ENCODE measurements around the gene TMPRSS13.
"Not testable (repeated sequence)": the region's sequence is repeated elsewhere in the genome, so short reads cannot be mapped to it uniquely, and the experiment has no call there.

TMPRSS13 gene

GRCh38 chr11:117929916-117930570, 841 bp upstream of the TMPRSS13 start:
- DNase-seq, result no peak

DNA sequence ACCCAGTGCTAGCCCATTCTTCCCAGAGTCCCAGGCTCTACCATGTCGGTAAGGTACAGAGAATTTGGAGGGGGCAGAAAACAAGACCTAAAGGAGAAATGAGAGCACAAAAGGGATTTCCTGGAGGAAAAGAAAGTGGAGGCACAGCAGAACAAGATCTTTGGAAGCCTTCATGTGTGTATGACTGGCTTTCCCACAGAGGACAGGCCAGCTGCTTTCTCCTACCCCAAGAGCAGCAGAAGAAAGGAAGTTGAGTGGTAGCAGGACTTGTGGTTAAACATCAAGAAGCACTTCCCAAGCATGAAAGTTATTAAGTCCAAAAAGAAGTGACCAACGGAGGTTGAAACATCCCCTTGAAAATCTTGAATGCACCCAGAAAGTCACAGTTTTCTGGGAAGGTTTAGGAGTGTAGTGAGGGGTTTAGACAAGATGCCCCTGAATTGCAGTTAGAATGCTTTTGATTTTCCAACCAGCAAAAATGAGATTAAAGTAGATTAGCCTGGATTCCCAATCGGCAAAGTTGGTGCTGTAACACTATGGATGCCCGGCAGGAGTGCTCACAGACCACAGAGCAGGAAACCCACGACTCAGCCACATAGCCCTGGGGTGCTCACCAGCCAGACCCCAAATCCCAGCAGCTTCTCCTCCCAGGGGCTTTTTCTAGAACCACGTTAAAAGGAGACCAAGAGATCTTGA, 608 bp downstream of the TMPRSS13 start:
- DNase-seq, result no peak

DNA sequence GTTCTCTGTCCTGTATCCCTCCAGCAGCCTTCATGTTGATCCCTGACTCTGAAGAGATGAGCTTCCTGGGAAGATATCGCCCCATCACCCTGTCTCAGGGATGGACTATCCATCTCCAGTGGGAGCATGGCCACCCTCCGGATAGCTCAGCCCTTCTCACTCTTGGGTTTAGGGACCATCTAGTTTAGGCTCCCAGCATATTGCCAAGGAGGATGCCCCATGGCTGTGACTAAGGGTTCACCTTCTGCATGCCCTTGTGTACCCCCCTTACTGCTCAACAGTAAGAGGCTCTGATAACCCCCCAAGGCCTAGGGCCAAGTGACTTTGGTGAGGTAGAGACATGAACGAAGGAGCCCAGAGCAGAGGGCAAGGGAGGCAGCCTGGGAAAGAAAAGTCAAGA, 1.3 kb downstream of the TMPRSS13 start:
- DNase-seq, result no peak

- not testable (repeated sequence) for DNase-seq
Measured at GRCh38 chr11:117926166-117926565, 3.0 kb downstream of the TMPRSS13 start.

GRCh38 chr11:117925198-117925925, 3.8 kb downstream of the TMPRSS13 start:
- DNase-seq, result no peak

- no peak for DNase-seq
Measured at GRCh38 chr11:117924631-117925170, 4.5 kb downstream of the TMPRSS13 start.

- DNase-seq, result no peak
Measured at GRCh38 chr11:117923773-117924172, 5.4 kb downstream of the TMPRSS13 start.

DNA sequence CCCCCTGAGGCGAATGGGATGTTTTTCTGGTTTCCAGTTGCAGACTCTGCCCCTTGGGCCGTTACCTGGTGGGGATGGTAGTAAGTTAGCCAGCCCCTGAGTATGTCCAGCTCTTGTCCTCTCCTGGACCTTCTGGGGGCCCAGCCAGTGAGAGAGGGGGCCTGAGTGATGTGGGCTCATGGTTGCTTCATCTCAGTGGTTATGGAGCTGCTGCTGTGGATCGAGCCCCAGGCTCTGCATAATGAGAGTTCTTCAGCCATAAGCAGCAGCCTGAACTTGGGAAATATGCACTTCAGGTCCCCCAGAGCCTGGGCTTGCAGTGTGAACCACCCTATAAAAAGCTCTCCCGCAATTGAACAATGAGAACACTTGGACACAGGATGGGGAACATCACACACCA, 5.9 kb downstream of the TMPRSS13 start:
- DNase-seq, result no peak

DNA sequence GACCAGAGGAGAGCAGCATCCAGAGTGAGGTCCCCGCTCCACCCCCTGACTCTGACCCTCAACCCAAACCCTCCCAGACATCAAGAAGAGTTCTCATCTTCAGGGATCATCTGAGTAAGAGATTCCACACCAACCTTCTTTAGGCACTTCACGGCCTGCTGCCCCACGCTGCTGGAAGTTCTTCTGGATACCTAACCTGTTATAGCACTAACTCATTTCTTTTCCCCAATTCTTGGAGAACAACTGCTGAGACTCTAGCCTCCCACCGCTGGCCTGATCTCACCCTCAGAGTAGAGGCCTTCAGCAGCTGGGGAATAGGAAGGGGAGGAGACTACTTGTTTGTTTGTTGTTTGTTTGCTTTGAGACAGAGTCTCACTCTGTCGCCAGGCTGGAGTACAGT, 7.3 kb downstream of the TMPRSS13 start:
- no peak for DNase-seq

GRCh38 chr11:117921456-117921855, 7.7 kb downstream of the TMPRSS13 start:
- DNase-seq, result no peak

- no peak for DNase-seq
Measured at GRCh38 chr11:117919781-117920221, 9.4 kb downstream of the TMPRSS13 start.

DNA sequence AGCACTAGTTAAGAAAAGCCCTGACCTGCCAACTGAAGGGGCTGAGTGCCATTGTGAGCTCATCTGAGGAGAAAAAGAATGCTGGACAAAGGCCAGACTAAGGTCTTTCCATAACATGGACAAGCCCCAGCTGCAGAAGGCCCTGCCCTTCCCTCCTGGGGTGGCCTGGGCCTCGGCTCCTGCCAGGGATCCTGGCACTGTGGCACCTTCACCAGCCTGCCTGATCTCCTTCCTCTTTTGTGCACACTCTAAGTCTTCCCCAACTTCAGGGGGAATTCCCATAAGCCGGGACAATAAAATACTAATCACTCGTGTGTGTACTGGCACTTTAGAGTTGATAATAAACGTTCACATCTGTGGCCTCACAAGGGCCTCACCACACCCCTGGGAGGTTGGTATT, 9.9 kb downstream of the TMPRSS13 start:
- no peak for DNase-seq

DNA sequence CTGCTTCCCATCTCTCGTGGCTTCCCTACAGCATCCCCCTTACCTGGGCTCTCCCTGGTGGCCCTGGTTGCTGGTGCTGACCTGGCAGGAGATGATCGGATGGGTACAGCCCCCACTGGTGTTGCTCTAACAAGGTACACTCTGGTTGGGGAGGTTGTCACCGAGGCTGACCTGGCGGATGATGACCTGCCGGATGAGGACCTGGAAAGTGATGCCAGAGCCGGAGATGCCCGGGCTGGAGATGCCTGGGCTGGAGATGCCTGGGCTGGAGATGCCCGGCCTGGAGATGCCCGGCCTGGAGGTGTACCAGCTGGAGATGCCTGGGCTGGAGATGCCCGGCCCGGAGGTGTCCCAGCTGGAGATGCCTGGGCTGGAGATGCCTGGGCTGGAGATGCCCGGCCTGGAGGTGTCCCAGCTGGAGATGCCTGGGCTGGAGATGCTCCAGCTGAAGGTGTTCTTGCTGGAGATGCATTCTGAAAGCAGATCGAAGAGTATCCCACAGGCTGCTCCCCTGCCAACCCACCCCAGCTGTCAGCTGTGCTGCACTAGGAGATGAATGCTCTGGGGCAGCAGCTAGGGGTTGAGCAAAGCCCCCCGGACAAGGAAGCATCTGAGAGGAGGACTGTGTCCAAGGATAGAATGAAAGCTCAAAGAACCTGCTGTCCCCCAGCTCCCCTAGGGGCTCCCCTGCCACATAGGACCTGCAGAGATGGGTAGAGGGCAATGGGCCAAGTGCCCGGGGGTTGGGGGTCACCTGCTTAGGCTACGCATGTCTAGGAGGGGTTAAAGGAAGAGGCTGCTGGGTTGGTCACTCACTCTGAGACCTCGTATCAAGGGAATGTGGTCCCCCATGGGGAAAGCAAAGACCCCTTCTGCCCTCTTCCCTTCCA, 10.6 kb downstream of the TMPRSS13 start:
- no peak for DNase-seq

GRCh38 chr11:117917591-117918151, 11.5 kb downstream of the TMPRSS13 start:
- DNase-seq, result no peak

GRCh38 chr11:117916956-117917355, 12.2 kb downstream of the TMPRSS13 start:
- no peak for DNase-seq

DNA sequence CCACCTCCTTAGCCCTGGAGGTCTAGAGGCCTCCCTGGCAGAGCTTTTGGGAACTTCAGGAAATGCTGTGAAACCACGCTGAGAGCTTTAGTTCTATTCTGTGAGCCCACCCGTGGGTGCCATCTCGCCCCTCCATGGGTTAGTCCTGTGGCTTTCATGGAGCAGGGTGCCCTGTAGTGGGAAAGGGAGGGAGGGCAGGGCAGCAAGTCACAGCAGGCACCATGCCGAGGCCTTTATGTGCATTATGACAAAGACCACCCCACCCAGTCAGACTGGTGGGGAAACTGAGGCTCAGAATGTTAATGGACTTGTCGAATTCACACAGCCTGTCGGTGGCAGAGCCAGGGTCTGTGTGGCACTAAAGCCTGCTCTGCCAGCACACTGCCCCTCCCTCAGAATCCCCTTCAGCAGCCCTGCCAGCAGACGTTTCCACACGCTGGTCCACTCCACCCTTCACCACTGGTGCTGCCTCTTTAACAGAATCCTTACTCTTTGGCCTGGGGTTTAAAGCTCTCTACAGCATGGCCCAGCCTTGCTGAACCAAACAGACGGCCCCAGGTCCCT, 13.4 kb downstream of the TMPRSS13 start:
- DNase-seq, result no peak

- DNase-seq, result no peak
Measured at GRCh38 chr11:117914991-117915618, 14.1 kb downstream of the TMPRSS13 start.

DNA sequence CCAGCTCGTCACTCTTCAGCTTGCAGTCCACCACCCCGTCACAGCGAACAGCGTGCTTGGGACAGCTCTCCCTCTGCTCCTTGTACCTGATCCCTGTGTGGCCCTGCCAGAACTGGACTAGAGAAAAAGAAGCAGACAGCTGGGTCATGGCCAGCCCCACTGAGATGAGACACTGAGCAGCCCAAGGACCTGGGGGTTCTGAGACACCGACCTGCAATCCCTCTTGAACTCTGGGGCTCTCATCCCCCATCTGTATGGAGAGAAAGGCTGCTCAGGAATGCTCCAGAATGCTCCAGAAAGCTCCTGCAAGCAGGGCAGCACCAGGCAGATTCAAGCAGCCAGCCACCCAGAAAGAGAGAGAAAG, 14.8 kb downstream of the TMPRSS13 start:
- DNase-seq, result no peak

DNA sequence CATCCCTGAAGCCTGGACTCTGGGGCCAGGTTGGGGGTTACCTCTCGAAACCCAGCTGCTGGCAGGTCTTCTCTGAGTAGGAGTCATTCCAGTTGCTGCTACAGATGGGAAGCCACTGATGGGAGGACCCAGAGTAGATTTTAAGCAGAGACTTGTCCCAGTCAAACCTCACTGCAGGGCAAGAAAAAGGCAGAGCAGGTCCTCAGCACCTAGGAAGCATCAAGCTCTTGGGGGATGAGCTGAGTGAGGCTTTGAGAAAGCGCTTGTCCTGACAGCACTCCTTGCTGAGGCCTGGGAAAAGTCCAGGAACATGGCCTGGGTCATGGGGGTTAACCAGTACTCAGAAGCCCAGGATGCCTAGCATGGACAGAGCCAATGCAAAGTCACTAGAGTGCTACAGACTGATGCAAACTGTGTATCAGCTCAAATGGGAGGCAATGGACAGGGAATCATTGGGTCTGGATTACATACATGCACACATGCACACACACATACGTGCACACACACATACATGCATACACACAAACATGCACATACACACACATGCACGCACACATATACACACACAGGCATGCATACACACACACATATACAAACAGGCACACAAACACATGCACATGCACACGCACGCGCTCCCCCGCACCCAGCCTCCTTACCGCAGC, 15.3 kb downstream of the TMPRSS13 start:
- DNase-seq, result no peak

- DNase-seq, result no peak
Measured at GRCh38 chr11:117912497-117912896, 16.7 kb downstream of the TMPRSS13 start.

GRCh38 chr11:117911694-117912093, 17.5 kb downstream of the TMPRSS13 start:
- DNase-seq, result no peak

Data from hematopoietic multipotent progenitor cell treated with erythropoietin and hydrocortisone succinate and interleukin-3 and kit ligand, for 6 days (in vitro differentiated cells).